ENCODE results near the gene SLC6A11.

Gene SLC6A11

GRCh38 chr3:10983219-10983916 lies 167.3 kb downstream of the SLC6A11 start:
- no peak overlapping the region for H3K4me3 ChIP-seq
- no peaks in the 10 kb centered on the region for H3K36me3 ChIP-seq
- no peaks in the 10 kb centered on the region; a peak in 1 of 22 replicates for H4K20me1 ChIP-seq
- no peak overlapping the region for H3K9ac ChIP-seq
- TF ChIP-seq Cebpa-rat (IDR thresholded peaks at IDR 0.05), result no peak
- H3K27me3 ChIP-seq, result no peaks in the 10 kb centered on the region
- H3K27ac ChIP-seq, result no peak overlapping the region
- no peak overlapping the region for H3K4me2 ChIP-seq
- no peaks in the 10 kb centered on the region for H3K9me3 ChIP-seq (replicated peaks in 1 of 11)
- peaks cover 0 to under 1% (median 0%) of the 10 kb centered on the region in 10 experiments; a peak in 1 of 20 replicates for H3K4me1 ChIP-seq

- no peaks in the 10 kb centered on the region for H3K4me1 ChIP-seq
- H3K27me3 ChIP-seq, result no peaks in the 10 kb centered on the region
- no peak overlapping the region for H3K4me2 ChIP-seq
- H3K9ac ChIP-seq, result no peak overlapping the region
- no peak for TF ChIP-seq Cebpa-rat (IDR thresholded peaks at IDR 0.05)
- H3K36me3 ChIP-seq, result no peaks in the 10 kb centered on the region
- no peak overlapping the region for H3K27ac ChIP-seq
- no peak overlapping the region for H3K4me3 ChIP-seq
- H4K20me1 ChIP-seq, result no peaks in the 10 kb centered on the region; a peak in 1 of 22 replicates
- H3K9me3 ChIP-seq (replicated peaks in 1 of 11), result no peaks in the 10 kb centered on the region
Observed at GRCh38 chr3:10984371-10984896, 168.4 kb downstream of the SLC6A11 start.

GRCh38 chr3:10985181-10985580 lies 169.2 kb downstream of the SLC6A11 start:
- Histone ChIP-seq H3K9ac (no peak overlapping the region), H3K4me2 (no peak overlapping the region), H3K36me3 (no peaks in the 10 kb centered on the region), H3K9me3 (replicated peaks in 1 of 11) (no peaks in the 10 kb centered on the region), H3K27ac (no peak overlapping the region), H3K4me3 (no peak overlapping the region), H4K20me1 (no peaks in the 10 kb centered on the region; a peak in 1 of 22 replicates), H3K27me3 (peaks cover 0 to 6% (median 0%) of the 10 kb centered on the region in 11 experiments; a peak in 1 of 22 replicates), H3K4me1 (no peaks in the 10 kb centered on the region)
- no peak for TF ChIP-seq Cebpa-rat (IDR thresholded peaks at IDR 0.05)

GRCh38 chr3:10986592-10986991 lies 170.6 kb downstream of the SLC6A11 start:
- Histone ChIP-seq H3K9me3 (replicated peaks in 1 of 11) (no peaks in the 10 kb centered on the region), H3K9ac (no peak overlapping the region), H3K36me3 (no peaks in the 10 kb centered on the region), H4K20me1 (0 out of 22 replicates have a peak, but pooled peaks cover 0 to 5% (median 0%) of the 10 kb centered on the region in 11 experiments), H3K27ac (no peak overlapping the region), H3K4me1 (peaks cover 0 to under 1% (median 0%) of the 10 kb centered on the region in 10 experiments; a peak in 1 of 20 replicates), H3K4me2 (no peak overlapping the region), H3K4me3 (no peak overlapping the region), H3K27me3 (peaks cover 7 to 16% (median 11%) of the 10 kb centered on the region in 11 experiments)
- no peak for TF ChIP-seq Cebpa-rat (IDR thresholded peaks at IDR 0.05)

- Histone ChIP-seq H3K4me3 (no peak overlapping the region), H3K27ac (no peak overlapping the region), H3K4me2 (no peak overlapping the region), H3K27me3 (peaks cover 19 to 29% (median 25%) of the 10 kb centered on the region in 11 experiments), H4K20me1 (peaks cover 0 to 6% (median 0%) of the 10 kb centered on the region in 11 experiments; a peak in 4 of 22 replicates), H3K36me3 (no peaks in the 10 kb centered on the region), H3K9ac (no peak overlapping the region), H3K4me1 (peaks cover 0 to 10% (median 4%) of the 10 kb centered on the region in 10 experiments; a peak in 8 of 20 replicates), H3K9me3 (replicated peaks in 1 of 11) (no peaks in the 10 kb centered on the region)
- no peak for TF ChIP-seq Cebpa-rat (IDR thresholded peaks at IDR 0.05)
Observed at GRCh38 chr3:10988001-10988665, 172.1 kb downstream of the SLC6A11 start.

GRCh38 chr3:10988991-10989484 lies 173.0 kb downstream of the SLC6A11 start:
- no peak for TF ChIP-seq Cebpa-rat (IDR thresholded peaks at IDR 0.05)
- no peak overlapping the region for H3K9ac ChIP-seq
- peaks cover 28 to 38% (median 34%) of the 10 kb centered on the region in 11 experiments for H3K27me3 ChIP-seq
- H3K9me3 ChIP-seq (replicated peaks in 1 of 11), result no peaks in the 10 kb centered on the region
- H3K4me2 ChIP-seq, result no peak overlapping the region
- H3K27ac ChIP-seq, result no peak overlapping the region
- no peaks in the 10 kb centered on the region for H3K36me3 ChIP-seq
- peaks cover 0 to 14% (median 5%) of the 10 kb centered on the region in 10 experiments; a peak in 9 of 20 replicates for H3K4me1 ChIP-seq
- H4K20me1 ChIP-seq, result peaks cover 0 to 7% (median 0%) of the 10 kb centered on the region in 11 experiments; a peak in 4 of 22 replicates
- no peak overlapping the region for H3K4me3 ChIP-seq

Measured in BLaER1 treated with 17β-estradiol and CSF1 and Interleukin-3, amounts not matched to agents 10 nM and 100 nM (cell line).